VCaP (cell line): Measurements from ENCODE around the gene CNTRL.
"Not testable (repeated sequence)": the region's sequence is repeated elsewhere in the genome, so short reads cannot be mapped to it uniquely, and the experiment has no call there.

Experiments used
- H3K27ac ChIP-seq: fragments of 450-650 bp; 2 replicates; pipeline ENCODE4 v1.5.1; 2017
- TF ChIP-seq, protein P1 (sequence below): fragments of 450-650 bp; conservative IDR thresholded peaks from 2 replicates; pipeline ENCODE4 v1.5.1; 2017; ENCODE audit warnings: mild to moderate bottlenecking, moderate library complexity

The CNTRL gene

DNA sequence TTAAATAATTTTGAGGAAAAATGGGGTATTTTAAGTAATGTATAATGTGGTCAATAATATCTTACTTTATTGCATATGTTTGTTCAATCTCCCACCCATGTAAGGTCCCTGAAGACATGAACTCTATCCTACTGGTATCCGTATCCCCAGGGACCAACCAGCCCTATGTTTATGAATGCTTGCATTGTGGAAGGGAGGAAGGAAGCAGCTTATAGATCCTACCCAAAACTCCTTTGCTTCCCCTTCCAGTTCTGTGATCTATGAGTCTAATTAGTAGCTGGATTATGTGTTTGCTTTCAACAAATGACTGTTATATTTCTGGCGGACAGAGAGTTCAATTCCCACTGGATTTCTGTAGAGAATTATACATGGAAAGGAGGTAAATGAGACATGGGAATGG, 45.6 kb downstream of the CNTRL start:
- no peak overlapping the region for H3K27ac ChIP-seq
- TF ChIP-seq, protein P1, sequence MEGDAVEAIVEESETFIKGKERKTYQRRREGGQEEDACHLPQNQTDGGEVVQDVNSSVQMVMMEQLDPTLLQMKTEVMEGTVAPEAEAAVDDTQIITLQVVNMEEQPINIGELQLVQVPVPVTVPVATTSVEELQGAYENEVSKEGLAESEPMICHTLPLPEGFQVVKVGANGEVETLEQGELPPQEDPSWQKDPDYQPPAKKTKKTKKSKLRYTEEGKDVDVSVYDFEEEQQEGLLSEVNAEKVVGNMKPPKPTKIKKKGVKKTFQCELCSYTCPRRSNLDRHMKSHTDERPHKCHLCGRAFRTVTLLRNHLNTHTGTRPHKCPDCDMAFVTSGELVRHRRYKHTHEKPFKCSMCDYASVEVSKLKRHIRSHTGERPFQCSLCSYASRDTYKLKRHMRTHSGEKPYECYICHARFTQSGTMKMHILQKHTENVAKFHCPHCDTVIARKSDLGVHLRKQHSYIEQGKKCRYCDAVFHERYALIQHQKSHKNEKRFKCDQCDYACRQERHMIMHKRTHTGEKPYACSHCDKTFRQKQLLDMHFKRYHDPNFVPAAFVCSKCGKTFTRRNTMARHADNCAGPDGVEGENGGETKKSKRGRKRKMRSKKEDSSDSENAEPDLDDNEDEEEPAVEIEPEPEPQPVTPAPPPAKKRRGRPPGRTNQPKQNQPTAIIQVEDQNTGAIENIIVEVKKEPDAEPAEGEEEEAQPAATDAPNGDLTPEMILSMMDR = no peak

DNA sequence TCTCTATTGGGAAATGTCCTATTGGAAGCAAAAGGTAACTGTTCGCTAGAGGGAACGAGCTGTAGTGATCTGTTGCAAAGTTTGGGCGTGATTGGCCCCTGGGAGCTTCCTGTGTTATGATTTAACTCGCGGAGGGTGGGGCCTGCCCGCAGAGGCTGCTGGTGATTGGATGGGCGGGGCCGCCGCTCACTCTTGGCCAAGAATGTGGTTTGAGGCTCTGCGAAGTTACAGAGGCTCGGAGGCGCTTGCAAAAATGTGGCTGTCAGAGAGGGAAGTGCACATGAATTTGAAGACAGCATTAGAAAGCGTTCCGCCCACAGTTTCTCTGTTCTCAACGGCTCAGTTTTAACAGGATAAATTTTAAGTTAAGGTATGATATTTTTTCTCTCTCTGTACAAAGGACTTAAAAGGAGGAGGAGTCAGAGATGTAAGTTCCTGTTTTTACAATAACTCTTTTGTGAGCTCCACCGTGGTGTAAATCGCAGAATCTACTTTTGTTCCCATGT, 46.9 kb downstream of the CNTRL start:
- peak overlapping the region; percentile 52 for H3K27ac ChIP-seq
- TF ChIP-seq, protein P1 = peak; percentile 56; the same call in 1 of the 2 replicates

DNA sequence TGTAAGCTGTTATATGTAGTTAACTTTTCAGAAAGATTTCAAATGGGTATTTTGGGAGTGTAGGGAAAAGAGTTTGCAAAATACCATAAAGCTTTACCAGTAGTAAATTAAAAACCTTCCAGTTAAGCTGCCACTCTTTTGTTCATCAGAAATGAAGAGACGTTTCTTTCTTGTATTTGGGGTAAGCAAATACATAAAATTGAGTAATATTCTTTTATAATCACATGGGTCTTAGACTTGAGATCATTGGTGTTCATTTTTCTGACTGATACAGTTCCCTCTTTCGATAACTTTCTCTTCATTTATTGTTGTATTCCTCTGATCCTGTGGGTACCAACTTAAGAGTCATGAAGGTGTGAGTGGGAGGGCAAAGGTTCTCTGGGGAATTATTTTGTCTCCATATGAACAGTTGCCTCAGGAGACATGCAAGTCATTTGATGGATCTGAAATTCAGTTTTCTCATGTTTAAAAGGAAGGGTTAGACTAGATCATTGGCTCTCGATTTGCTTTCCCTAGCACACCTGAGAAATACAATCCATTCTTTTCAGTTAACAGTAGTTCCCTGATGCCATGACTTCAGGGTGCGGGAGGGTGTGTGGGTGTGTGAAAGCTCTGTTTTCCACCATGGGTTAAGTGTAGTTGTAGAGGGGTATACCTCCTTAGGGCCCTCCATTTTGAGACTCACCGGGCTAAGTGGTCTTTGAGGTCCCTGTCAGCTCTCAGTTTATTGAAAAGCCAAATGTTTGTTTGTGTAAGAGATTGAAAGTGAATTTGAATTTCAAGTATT, 47.7 kb downstream of the CNTRL start:
- H3K27ac ChIP-seq = peak overlapping the region; percentile 52

DNA sequence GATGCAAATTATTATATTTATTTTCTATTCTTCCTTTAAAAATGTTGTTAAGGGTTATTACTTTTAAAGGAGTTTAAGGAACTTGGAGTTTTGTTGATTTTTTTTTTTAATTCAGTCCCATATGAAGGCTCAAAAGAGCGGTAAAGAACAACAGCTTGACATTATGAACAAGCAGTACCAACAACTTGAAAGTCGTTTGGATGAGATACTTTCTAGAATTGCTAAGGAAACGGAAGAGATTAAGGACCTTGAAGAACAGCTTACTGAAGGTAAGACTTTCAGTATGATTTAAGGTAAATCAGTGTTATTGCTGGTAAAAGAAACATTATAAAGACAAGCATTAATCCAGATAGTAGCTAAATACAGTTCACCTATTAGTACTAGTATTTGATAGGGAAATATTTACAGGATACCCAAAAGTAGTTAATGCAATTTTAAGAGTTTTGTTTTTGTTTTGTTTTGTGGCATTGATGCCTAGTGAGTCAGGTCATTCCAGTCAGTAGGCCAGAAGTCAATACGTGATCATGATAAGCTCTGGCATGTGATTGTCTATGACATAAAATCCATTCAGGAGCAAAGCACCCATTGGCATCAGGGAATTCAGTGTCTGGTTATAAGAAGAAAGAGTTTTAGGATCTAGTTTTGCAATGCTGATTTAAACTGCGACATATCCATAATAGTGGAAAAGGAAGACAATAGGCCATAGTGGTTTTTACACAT, 49.2 kb downstream of the CNTRL start:
- TF ChIP-seq, protein P1 = no peak
- no peak overlapping the region for H3K27ac ChIP-seq

More for the DNA sequence above, 47.7 kb downstream of the CNTRL start:
- TF ChIP-seq, protein P1 = no peak

DNA sequence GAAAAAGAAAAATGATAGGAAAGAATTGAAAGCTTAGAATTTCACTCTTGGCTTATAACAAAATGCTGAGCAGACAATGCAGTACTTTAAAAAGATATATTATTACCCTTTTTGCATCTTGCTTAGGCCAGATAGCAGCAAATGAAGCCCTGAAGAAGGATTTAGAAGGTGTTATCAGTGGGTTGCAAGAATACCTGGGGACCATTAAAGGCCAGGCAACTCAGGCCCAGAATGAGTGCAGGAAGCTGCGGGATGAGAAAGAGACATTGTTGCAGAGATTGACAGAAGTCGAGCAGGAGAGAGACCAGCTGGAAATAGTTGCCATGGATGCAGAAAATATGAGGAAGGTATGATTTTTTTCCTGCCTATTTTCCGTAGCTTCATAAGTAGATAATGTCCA, 50.8 kb downstream of the CNTRL start:
- TF ChIP-seq, protein P1 = no peak
- no peak overlapping the region for H3K27ac ChIP-seq

DNA sequence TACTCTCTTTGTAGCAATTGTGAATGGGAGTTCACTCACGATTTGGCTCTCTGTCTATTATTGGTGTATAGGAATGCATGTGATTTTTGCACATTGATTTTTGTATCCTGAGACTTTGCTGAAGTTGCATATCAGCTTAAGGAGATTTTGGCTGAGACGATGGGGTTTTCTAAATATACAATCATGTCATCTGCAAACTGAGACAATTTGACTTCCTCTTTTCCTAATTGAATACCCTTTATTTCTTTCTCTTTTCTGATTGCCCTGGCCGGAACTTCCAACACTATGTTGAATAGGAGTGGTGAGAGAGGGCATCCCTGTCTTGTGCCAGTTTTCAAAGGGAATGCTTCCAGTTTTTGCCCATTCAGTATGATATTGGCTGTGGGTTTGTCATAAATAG, 54.6 kb downstream of the CNTRL start:
- H3K27ac ChIP-seq = not testable (repeated sequence)

DNA sequence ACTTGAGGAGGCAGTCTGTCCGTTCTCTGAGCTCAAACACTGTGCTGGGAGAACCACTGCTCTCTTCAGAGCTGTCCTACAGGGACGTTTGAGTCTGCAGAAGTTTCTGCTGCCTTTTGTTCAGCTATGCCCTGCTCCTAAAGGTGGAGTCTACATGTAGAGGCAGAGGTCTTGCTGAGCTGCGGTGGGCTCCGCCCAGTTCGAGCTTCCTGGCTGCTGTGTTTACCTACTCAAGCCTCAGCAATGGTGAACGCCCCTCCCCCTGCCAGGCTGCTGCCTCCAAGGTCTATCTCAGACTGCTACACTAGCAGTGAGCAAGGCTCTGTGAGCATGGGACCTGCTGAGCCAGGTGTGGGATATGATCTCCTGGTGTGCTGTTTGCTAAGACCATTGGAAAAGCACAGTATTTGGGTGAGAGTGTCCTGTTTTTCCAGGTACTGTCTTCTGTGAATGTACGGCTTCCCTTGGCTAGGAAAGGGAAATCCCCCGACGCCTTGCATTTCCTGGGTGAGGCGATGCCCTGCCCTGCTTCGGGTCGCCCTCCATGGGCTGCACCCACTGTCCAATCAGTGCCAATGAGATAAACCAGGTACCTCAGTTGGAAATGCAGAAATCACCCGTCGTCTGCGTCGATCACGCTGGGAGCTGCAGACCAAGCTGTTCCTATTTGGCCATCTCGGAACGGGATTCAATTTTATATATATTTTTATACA, 58.5 kb downstream of the CNTRL start:
- TF ChIP-seq, protein P1 = no peak
- no peak overlapping the region for H3K27ac ChIP-seq
